Sigmoid colon (tissue), 7 donors: ENCODE results near the gene APLP2. TPM values are rescaled to one million over a fixed set of nuclear protein-coding genes. Genes with fewer than 3 reads are reported as not detected.

Experiments
- DNase-seq: peaks from one replicate; pipeline ENCODE4 v3.0.0-alpha.2; 2019
- H3K27ac ChIP-seq, 4 donors: fragments of 200-600 bp; sonication (generic); one replicate each; pipeline ENCODE4 v1.5.1; 2016 to 2019; ENCODE audit warnings: mild to moderate bottlenecking in 1 of 4
- H3K27me3 ChIP-seq, 3 donors: fragments of 200-600 bp; sonication (generic); one replicate each; pipeline ENCODE4 v1.5.1; 2019; ENCODE audit warnings: mild to moderate bottlenecking in 1 of 3
- H3K36me3 ChIP-seq, 4 donors: fragments of 200-600 bp; sonication (generic); one replicate each; pipeline ENCODE4 v1.5.1; 2016 to 2019
- H3K4me1 ChIP-seq, 4 donors: fragments of 200-600 bp; sonication (generic); one replicate each; pipeline ENCODE4 v1.5.1; 2017 to 2019
- H3K4me3 ChIP-seq, 4 donors: fragments of 200-600 bp; sonication (generic); one replicate each; pipeline ENCODE4 v1.5.1; 2017 to 2019; ENCODE audit warnings: mild to moderate bottlenecking in 2 of 4, moderate library complexity in 1 of 4
- H3K9me3 ChIP-seq, 4 donors: fragments of 200-600 bp in 3 of 4; sonication (generic) in 3 of 4; one replicate each; pipeline versions ENCODE4 v1.5.1 to v1.6.1; 2013 to 2019
- EP300 ChIP-seq, 4 donors: sonication (generic); formaldehyde crosslinking; IDR thresholded peaks; one replicate each; pipeline ENCODE4 v1.6.1; 2017; ENCODE audit warnings: antibody characterized with exemption in 4 of 4
- POLR2A ChIP-seq, 2 donors: fragments of 450-650 bp; IDR thresholded peaks; one replicate each; pipeline ENCODE4 v1.6.1; 2016; ENCODE audit warnings: antibody characterized with exemption in 2 of 2, mild to moderate bottlenecking in 2 of 2, moderate library complexity in 2 of 2
- POLR2AphosphoS5 ChIP-seq, 4 donors: sonication (generic); formaldehyde crosslinking; IDR thresholded peaks; one replicate each; pipeline ENCODE4 v1.6.1; 2017; ENCODE audit warnings: antibody characterized with exemption in 4 of 4
- WGBS, 2 donors: extraction: QIAGEN DNeasy Blood & Tissue Kit; methylation state at CpG; one replicate each; pipeline ENCODE4 v1.1.7; 2013; 5-methylcytosine and 5-hydroxymethylcytosine counted together
- intact Hi-C: fragments of 100-400 bp; cut with DNase I; formaldehyde crosslinking; loops from one replicate; pipeline ENCODE4 v1.15.1; 2023
- polyA plus RNA-seq, 3 donors: library from polyadenylated mRNA; stranded (reverse); fragments of 200-250 nt; gene quantifications; one replicate each; pipeline ENCODE4 v1.2.3, GENCODE V29; 2013
- total RNA-seq, 4 donors: library from RNA; depleted of rRNA; stranded (reverse); fragments of >200 nt; gene quantifications; one replicate each; pipeline ENCODE4 v1.1.0, GENCODE V29; 2016
- TF ChIP-seq, protein P1 (sequence below), 4 experiments: fragments of 450-650 bp in 3 of 4; fragments of 200-600 bp in 1 of 4; IDR thresholded peaks; one replicate each; pipeline ENCODE4 v1.5.1; 2016 to 2019; ENCODE audit warnings: antibody characterized with exemption in 4 of 4, mild to moderate bottlenecking in 3 of 4, moderate library complexity in 2 of 4
- donor health status: healthy with polysubstance abuse.
- donor health status: Bipolar disorder and iron deficiency.
- donor health status: healthy.

Gene APLP2
- total and polyA plus RNA-seq, 7 donors: 39.0 to 276 (median 247) TPM

DNA sequence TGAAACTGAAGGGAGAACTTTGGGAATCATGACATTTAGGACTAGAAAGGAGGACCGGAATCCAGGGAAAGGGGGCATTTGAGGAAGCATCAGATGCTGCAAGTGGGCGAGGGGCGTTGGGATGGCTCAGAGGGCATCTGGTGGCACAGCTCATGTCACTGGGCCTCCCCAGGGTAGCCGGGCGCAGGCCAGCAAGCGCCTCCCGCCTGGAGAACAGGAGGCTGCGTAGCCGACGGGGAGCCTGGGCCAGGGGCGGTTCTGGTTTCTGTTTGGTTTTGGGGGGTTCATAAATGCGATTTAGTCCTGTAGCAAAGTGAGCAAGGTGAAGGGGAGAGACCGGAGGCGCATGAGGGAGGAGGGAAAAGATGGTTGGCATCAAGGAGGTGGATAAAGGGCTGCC lies 89.4 kb downstream of the APLP2 start:
- intact Hi-C loops: no loop called here

DNA sequence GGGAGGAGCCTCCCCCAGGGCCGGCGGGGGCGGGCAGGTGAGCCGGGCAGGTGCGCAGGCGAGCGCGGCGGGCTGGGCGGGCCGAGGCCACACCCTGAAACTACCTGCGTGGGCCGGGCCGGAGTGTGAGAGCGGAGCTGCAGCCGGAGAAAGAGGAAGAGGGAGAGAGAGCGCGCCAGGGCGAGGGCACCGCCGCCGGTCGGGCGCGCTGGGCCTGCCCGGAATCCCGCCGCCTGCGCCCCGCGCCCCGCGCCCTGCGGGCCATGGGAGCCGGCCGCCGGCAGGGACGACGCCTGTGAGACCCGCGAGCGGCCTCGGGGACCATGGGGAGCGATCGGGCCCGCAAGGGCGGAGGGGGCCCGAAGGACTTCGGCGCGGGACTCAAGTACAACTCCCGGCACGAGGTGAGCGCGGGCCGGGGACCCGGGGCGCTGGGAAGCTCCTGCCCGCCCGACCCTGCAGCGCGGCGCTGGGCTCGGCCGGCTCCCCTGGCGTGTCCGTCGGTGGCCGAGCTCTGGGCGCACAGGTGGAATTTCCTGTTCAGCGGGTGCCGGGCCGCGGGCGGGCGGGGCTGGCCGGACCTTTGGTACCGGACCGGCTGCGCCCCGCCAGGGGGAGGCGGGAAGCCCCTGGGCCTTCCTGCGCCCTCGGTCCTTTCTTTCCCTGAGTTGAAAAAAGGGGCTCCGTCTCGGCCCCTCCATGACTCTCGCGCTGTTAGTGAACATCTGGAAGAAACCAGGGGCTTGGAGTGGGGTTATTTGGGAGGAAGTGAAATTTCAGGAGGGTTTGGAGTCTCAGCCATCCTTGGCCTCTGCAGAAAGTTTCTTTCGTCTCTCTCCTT lies 90.2 kb downstream of the APLP2 start, which contains the start of gene ST14:
TSS of gene ST14 (plus strand) at position 126 of the 841 bp plus-strand sequence. CDS start at position 324, 198 bp downstream.
- Histone ChIP-seq H3K27me3 (peaks cover 12 to 46% (median 21%) of the 10 kb centered on the region in 3 donors), H3K4me3 (peak within 1 kb of the TSS in 3 of 4 donors; percentile 36 to 40 (median 40)), H3K4me1 (peaks cover 0 to 14% (median 12%) of the 10 kb centered on the region in 4 donors), H3K36me3 (no peaks in the 10 kb centered on the region), H3K9me3 (no peaks in the 10 kb centered on the region), H3K27ac (peak within 1 kb of the TSS in 1 of 4 donors; percentile 49)
- 1 to 2% methylated on average over 89 of the region's 89 CpGs for WGBS, 2 donors
- TF ChIP-seq EP300 (IDR thresholded peaks at IDR 0.05) (no peak), POLR2AphosphoS5 (IDR thresholded peaks at IDR 0.05) (peak in 1 of 4 donors; percentile 26)
- intact Hi-C loops: no loop called here
- no peak for DNase-seq

More for the DNA sequence above, 89.4 kb downstream of the APLP2 start:
- H3K4me1 ChIP-seq: peaks cover 0 to 14% (median 12%) of the 10 kb centered on the region in 4 donors
- H3K36me3 ChIP-seq: no peaks in the 10 kb centered on the region
- TF ChIP-seq, protein P1, sequence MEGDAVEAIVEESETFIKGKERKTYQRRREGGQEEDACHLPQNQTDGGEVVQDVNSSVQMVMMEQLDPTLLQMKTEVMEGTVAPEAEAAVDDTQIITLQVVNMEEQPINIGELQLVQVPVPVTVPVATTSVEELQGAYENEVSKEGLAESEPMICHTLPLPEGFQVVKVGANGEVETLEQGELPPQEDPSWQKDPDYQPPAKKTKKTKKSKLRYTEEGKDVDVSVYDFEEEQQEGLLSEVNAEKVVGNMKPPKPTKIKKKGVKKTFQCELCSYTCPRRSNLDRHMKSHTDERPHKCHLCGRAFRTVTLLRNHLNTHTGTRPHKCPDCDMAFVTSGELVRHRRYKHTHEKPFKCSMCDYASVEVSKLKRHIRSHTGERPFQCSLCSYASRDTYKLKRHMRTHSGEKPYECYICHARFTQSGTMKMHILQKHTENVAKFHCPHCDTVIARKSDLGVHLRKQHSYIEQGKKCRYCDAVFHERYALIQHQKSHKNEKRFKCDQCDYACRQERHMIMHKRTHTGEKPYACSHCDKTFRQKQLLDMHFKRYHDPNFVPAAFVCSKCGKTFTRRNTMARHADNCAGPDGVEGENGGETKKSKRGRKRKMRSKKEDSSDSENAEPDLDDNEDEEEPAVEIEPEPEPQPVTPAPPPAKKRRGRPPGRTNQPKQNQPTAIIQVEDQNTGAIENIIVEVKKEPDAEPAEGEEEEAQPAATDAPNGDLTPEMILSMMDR (IDR thresholded peaks at IDR 0.05): no peak
- TF ChIP-seq POLR2A (IDR thresholded peaks at IDR 0.05) (no peak), EP300 (IDR thresholded peaks at IDR 0.05) (no peak), POLR2AphosphoS5 (IDR thresholded peaks at IDR 0.05) (no peak)
- WGBS, 2 donors: 42 to 66% methylated on average over 14 of the region's 14 CpGs
- peak overlapping the region in 1 of 4 donors; percentile 36 for H3K4me3 ChIP-seq
- H3K27ac ChIP-seq: no peak overlapping the region
- no peak for DNase-seq
- peaks cover 12 to 46% (median 21%) of the 10 kb centered on the region in 3 donors for H3K27me3 ChIP-seq
- H3K9me3 ChIP-seq: no peaks in the 10 kb centered on the region

DNA sequence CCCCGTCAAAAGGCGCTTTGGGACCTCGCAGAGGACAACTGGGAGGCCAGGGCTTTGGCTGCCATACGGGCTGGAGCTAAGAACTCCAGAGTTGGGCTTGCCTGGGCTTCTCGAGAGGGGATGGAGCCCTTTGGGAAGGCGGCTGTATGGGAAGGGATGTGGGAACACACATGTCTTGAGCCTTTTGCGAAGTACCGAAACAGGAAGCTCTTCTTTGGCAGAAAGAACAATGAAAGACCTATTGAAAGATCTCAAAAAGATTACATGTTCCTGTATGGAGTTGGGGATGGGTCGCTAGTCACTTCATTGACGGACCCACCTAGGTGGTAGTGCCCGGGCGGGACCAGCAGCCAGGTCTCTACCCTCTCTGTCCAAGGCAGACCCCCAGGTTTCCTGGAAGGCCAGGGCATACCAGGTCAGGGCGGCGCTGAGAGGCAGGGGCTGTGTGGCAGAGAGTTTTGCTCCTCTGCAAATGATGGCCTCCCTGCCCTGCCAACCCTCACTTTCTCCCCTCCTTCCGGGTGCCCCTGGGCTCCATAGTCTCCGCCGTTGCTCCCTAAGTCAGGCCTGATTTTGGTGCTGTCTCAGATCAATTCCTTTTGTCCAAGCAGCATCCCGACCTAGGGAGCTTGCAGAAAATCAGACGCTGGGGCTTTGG lies 90.9 kb downstream of the APLP2 start:
- Histone ChIP-seq H3K4me1 (peaks cover 0 to 14% (median 12%) of the 10 kb centered on the region in 4 donors), H3K27me3 (peaks cover 12 to 46% (median 21%) of the 10 kb centered on the region in 3 donors), H3K4me3 (peak overlapping the region in 3 of 4 donors; percentile 36 to 40 (median 40)), H3K27ac (peak overlapping the region in 1 of 4 donors; percentile 49), H3K36me3 (no peaks in the 10 kb centered on the region), H3K9me3 (no peaks in the 10 kb centered on the region)
- 9 to 35% methylated on average over 19 of the region's 19 CpGs for WGBS, 2 donors
- TF ChIP-seq, protein P1 (IDR thresholded peaks at IDR 0.05): no peak
- TF ChIP-seq POLR2AphosphoS5 (IDR thresholded peaks at IDR 0.05): no peak
- TF ChIP-seq EP300 (IDR thresholded peaks at IDR 0.05): no peak
- no peak for TF ChIP-seq POLR2A (IDR thresholded peaks at IDR 0.05)
- intact Hi-C loops: no loop called here
- no peak for DNase-seq

DNA sequence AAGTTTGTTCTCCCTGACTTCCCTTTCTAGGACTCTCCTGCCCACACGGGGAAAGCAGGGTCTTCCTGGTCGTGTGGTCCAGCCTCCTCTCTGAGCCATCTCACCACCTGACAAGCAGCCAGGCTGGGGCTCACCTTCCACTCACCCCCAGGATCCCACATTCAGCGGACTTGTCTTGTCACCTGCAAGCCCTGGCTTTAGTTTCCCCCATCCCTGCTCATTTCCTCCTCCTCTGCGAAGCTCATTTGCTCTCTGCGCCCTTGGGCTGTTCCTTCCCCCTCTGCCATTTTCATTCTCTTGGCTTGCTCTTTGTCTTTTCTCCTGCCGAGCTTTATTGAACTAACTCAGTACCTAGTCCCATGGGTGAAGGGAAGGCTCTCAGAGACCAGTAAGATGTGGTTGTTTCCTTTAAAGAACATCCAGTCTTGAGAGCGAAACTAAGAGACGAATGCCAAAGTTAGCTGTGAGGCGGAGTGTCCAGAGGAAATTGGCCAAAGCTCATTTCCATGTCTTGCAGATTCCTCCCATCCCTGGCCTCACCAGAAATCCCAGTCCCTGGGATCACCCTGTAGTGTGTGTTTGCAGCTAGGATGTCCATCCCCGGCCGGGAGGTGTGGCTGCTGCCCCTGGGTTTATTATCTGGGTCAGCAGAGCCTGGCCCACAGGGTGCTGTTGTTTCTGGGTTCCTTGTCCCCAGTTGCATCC lies 91.9 kb downstream of the APLP2 start:
- no peak for DNase-seq
- H3K36me3 ChIP-seq: no peaks in the 10 kb centered on the region
- no peak overlapping the region for H3K27ac ChIP-seq
- TF ChIP-seq POLR2AphosphoS5 (IDR thresholded peaks at IDR 0.05): no peak
- TF ChIP-seq, protein P1 (IDR thresholded peaks at IDR 0.05): no peak
- no peak for TF ChIP-seq POLR2A (IDR thresholded peaks at IDR 0.05)
- no peak for TF ChIP-seq EP300 (IDR thresholded peaks at IDR 0.05)
- H3K9me3 ChIP-seq: no peaks in the 10 kb centered on the region
- WGBS, 2 donors: 13 to 54% methylated on average over 11 of the region's 11 CpGs
- intact Hi-C loops: no loop called here
- no peak overlapping the region for H3K4me3 ChIP-seq
- peaks cover 12 to 46% (median 21%) of the 10 kb centered on the region in 3 donors for H3K27me3 ChIP-seq
- H3K4me1 ChIP-seq: peaks cover 0 to 14% (median 12%) of the 10 kb centered on the region in 4 donors
